ENCODE data around the gene HSPB3.
"Not testable (repeated sequence)": the region's sequence is repeated elsewhere in the genome, so short reads cannot be mapped to it uniquely, and the experiment has no call there.

The HSPB3 gene

DNA sequence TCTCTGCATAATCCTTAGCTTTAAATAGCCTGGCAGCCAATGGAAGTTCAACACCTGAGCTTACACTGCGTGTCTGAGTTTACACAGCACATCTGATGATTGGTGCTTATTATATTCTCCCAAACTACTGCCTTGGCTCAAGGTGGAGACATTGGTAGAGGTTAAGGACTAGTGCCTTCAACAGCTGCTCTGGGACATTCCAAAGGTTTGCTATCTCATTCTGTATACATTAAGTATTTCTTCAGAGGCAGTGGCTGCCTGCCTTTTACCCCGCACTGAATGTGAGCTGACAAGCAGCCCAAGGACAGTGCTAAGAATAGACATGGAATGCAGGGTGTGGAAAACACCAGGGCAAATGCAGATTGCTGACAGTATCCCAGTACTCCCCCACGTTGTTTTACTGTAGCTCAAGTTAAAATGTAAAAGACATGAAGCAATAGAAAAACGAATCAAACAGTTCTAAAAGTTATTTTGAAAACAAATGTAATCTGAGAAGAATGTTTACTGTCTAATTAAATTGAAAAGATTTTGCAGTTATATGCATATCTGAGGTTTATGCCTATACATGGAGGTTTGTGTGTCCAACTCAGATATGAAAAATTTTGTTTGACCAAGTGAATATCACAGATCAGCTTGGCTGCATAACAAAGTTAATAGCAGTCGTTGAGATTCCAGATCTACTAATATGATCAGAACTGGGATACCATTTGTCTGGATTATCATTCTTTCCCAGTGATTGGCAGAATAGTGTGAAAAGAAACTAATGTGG, 1.8 kb downstream of the HSPB3 start:
- no peak for DNase-seq

GRCh38 chr5:54458221-54458620, 2.7 kb downstream of the HSPB3 start:
- no peak for DNase-seq

- DNase-seq = no peak
Measured at GRCh38 chr5:54460181-54460919, 4.9 kb downstream of the HSPB3 start.

DNA sequence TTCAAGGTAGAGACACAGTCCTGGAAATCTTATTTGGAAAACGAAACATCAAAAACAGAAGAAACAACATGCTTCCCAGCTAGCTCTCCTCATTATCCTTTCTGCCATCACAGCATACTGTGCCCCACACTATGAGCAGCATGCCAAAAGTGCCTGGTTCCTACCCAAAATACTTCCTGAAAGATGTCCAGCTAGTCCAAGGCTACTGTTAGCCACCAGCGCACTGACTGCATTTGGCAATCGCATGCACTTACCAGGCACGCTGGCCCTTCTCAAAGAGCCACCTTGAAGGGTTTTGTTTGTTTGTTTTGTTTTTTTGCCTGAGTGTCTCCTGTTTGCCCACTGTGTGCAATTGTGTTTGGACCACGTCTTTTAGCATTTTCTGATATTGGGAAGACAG, 6.8 kb downstream of the HSPB3 start:
- DNase-seq = no peak

DNA sequence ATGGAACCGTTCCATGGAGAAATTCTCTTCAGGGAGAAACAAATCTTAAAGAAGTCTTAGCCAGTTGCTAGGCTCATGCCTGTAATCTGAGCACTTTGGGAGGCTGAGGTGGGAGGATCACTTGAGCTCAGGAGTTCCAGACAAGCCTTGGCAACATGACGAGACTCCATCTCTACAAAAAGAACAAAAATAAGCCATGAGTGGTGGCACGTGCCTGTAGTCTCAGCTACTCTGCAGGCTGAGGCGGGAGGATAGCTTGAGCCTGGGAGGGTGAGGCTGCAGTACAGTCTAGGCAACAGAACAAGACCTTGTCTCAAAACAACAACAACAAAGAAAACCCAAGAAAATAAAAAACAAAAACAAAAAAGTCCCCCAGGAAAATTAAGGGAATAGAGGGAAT, 8.2 kb downstream of the HSPB3 start:
- DNase-seq = no peak

DNA sequence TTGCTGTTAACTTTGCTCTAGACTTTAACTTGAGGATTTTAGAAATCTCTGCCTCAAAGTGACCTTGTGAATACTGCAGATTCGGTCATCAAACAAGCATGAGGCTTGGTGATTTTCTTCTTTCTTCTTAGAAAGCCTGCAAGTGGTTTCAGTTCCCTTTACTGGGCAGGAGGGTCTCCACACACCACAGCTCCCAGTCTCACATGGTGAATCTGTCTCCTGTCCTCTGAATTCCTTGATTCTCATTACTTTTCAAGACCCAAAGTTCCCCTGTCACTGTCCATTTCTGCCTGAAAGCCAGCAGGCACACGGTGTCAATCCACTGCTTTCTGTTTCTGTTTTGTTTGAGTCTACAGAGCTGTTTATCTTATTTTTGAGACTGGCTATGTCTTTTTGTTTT, 14.1 kb downstream of the HSPB3 start:
- no peak for DNase-seq

- no peak for DNase-seq
Measured at GRCh38 chr5:54470128-54470527, 14.6 kb downstream of the HSPB3 start.

GRCh38 chr5:54470677-54471076, 15.2 kb downstream of the HSPB3 start:
- no peak for DNase-seq

DNA sequence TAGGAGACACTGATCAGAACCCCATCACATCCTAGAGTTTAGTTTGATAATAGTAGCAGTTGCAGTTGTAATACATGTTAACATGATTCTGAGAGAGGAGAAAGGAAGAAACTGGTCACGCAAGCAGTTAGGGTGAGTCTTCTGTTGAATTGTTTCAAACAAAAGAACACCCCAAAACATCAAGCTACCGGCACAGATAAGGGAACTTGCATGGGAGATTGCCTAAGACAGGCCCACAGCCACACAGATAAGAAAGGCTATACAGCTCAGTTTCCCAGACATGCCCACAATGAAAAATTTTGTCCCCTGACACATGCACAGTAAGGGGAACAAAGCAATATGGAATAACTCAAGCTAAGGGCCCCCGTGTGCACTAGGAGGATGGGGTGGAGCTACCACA, 15.9 kb downstream of the HSPB3 start:
- no peak for DNase-seq

DNA sequence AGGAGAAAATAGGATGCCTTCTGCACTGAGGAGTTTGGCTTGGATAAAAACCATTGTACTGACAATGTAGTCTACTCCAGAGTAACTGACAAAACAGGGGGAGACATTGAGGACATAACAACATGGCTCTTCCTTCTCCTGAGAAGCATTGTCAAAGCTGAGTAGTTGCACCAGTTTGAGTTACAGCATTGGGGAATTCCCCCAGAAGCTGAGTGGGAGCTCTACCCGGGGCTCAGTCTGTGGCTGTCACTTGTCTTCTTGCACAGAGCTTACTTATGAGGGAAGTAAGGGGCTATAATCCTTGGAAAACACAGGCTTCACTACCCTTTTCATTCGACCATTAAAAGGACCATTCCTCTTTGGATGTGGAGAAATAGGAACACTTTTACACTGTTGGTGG, 21.2 kb downstream of the HSPB3 start:
- no peak for DNase-seq

GRCh38 chr5:54477941-54478478, 22.5 kb downstream of the HSPB3 start:
- no peak for DNase-seq

DNA sequence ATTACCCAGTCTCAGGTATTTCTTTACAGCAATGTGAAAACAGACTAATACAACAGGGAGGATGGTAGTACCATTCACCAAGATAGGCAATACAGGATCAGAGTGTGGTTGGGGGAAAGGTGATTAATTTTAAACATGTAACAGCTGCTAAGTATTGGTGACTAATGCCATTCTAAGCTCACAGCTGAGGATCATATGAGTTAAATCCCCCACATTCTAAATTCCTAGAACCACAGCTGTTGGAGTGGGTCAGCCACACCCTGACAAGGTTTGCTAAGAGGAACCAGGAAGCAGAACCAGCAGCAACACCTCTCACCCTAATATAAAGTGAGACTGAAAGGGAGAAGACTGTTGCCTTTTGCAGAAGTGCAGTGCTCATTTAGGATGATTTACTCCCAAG, 24.8 kb downstream of the HSPB3 start:
- no peak for DNase-seq

DNA sequence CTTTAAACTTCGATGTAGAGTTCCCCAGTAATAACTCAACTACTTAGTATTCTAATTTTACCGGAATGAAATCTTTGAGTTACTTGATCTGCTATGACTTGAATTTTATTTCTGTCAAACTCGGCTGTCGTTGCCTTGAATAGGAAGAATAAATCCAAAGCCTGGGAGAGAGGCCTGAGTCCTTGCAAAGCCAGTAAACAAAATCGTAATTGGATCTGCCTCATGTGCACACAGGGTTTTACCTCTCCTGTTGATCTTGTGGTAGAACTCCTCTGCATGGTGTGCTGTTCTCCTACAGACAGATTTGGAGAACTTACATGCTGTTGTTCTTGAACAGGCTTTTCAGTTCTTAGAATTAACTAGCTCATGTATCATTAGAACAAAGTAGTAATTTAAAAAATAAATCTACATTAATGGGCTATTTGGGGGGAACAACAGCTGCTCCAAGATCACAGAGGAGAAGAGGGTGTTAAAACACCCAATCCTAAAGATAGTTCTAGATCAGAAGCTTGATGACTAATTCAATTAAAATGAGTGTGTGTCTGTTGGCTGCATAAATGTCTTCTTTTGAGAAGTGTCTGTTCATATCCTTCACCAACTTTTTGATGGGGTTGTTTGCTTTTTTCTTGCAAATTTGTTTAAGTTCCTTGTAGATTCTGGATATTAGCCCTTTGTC, 28.9 kb downstream of the HSPB3 start:
- DNase-seq = no peak

- not testable (repeated sequence) for DNase-seq
Measured at GRCh38 chr5:54485659-54486058, 30.2 kb downstream of the HSPB3 start.

GRCh38 chr5:54489648-54489979, 34.1 kb downstream of the HSPB3 start:
- DNase-seq = not testable (repeated sequence)

- DNase-seq = no peak
Measured at GRCh38 chr5:54491326-54491725, 35.8 kb downstream of the HSPB3 start.

GRCh38 chr5:54492178-54492577, 36.7 kb downstream of the HSPB3 start:
- no peak for DNase-seq

GRCh38 chr5:54495027-54495426, 39.5 kb downstream of the HSPB3 start:
- no peak for DNase-seq

All from 8988T (cell line).